Measurements from ENCODE around the gene KLHDC8A.

- TF ChIP-seq JUND (IDR thresholded peaks at IDR 0.05), result no peak
- TF ChIP-seq EZH2 (IDR thresholded peaks at IDR 0.05), result no peak
- TF ChIP-seq CTCF (IDR thresholded peaks at IDR 0.05 in 2 of 3, conservative IDR thresholded peaks at IDR 0.05 in 1 of 3; ENCODE audit: borderline replicate concordance in 1 of 3, insufficient read depth in 1 of 3, low read depth in 2 of 3, low read length in 2 of 3), result no peak
Observed at GRCh38 chr1:205380882-205381281, 24.2 kb upstream of the KLHDC8A start.
